Hypothalamus (tissue), 51 donors: ENCODE results near the gene P2RY6.

Experiments
- DNase-seq, 51 donors: peaks; one replicate each; lab custom pipeline; 2025; lab: John Stamatoyannopoulos, UW

Gene P2RY6

GRCh38 chr11:73236854-73237253 lies 35.3 kb upstream of the P2RY6 start:
- peak in 6 of 51 donors; percentile 9 to 28 (median 14) for DNase-seq

- DNase-seq: no peak
Observed at GRCh38 chr11:73237471-73238290, 34.5 kb upstream of the P2RY6 start.

GRCh38 chr11:73239111-73239521 lies 33.0 kb upstream of the P2RY6 start:
- no peak for DNase-seq

- DNase-seq: no peak
Observed at GRCh38 chr11:73239571-73240189, 32.5 kb upstream of the P2RY6 start.

- DNase-seq: no peak
Observed at GRCh38 chr11:73240190-73240781, 31.9 kb upstream of the P2RY6 start.

- DNase-seq: no peak
Observed at GRCh38 chr11:73241300-73241699, 30.8 kb upstream of the P2RY6 start.

GRCh38 chr11:73242251-73243092 lies 29.7 kb upstream of the P2RY6 start:
- DNase-seq: peak in 47 of 51 donors; percentile 13 to 84 (median 50)

- no peak for DNase-seq
Observed at GRCh38 chr11:73243093-73243485, 29.0 kb upstream of the P2RY6 start.

GRCh38 chr11:73244589-73245240 lies 27.4 kb upstream of the P2RY6 start:
- no peak for DNase-seq

GRCh38 chr11:73245461-73245860 lies 26.7 kb upstream of the P2RY6 start:
- DNase-seq: no peak

- no peak for DNase-seq
Observed at GRCh38 chr11:73246303-73246702, 25.8 kb upstream of the P2RY6 start.

GRCh38 chr11:73248526-73249185 lies 23.5 kb upstream of the P2RY6 start:
- DNase-seq: no peak

- no peak for DNase-seq
Observed at GRCh38 chr11:73249304-73249703, 22.8 kb upstream of the P2RY6 start.

GRCh38 chr11:73249853-73250783 lies 22.0 kb upstream of the P2RY6 start:
- DNase-seq: no peak

GRCh38 chr11:73252577-73253191 lies 19.5 kb upstream of the P2RY6 start:
- no peak for DNase-seq

- DNase-seq: peak in 4 of 51 donors; percentile 33 to 59 (median 40)
Observed at GRCh38 chr11:73257342-73258103, 14.6 kb upstream of the P2RY6 start.
